ENCODE results near the gene ATP8A1.

The ATP8A1 gene

DNA sequence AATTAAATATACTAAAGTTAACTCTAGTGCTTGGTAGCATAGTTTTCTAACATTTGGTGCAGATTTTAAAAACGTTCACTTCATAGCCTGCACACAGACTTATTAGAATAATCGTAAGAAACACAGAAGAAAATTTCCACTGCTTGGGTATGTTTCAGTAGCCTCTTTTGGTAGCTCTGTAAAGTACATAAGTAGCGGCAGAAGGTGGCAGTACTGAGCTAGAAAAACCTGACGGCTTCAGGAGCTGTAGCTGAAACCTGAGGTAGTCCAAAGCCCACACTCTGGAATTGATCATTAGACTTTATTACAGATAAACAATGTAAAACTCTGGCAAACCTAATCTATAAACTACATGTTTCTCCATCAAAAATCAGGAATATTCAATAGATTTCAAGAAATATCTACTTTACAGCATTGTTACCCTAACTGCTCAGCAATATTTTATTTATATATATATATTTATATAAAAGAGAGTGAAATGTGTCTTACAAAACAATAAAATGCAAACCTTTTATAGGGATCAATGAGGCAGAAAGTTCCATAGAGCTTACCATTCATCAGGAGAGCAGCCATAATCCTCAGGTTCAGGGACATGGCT lies 88.2 kb downstream of the ATP8A1 start:
- peak; percentile 47 for DNase-seq (ENCODE audit: low spot score)

DNA sequence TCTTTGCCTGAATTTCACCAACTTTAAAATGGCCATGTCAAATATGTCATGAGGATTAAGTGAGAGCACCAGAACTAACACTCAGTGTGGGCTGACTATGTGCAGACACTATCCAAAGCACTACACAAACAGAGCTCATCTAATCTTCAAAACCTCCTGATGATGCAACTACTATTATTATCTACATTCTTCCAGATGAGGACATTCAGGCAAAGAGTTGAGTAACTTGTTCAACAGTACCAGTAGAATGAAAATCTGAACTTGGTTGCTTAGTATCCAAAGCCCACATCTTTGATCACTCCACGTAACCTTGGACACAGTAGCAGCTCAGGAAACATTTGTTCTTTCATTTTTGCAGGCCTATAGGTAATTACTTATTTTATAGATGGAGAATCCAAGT lies 90.1 kb downstream of the ATP8A1 start:
- no peak for DNase-seq (ENCODE audit: low spot score)

DNA sequence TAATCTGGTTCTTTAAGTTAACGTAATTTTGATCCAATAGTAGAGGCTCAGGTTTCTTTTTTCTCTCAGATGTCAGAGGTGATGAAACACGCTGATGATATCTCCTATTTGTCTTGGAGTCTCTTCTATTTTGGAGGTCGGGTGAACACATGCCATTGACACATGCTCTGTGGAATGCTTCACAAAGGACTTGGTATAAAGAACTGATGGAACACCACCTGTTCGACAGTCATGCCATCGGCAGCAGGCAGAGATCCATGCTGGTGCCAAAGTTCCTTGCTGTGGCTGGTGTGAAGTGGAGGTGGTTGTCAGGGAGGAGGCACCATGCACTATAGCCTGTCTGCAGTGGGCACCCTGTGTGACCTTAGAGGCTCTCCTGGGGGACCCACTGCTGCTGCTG lies 94.9 kb downstream of the ATP8A1 start:
- no peak for DNase-seq (ENCODE audit: low spot score)

DNA sequence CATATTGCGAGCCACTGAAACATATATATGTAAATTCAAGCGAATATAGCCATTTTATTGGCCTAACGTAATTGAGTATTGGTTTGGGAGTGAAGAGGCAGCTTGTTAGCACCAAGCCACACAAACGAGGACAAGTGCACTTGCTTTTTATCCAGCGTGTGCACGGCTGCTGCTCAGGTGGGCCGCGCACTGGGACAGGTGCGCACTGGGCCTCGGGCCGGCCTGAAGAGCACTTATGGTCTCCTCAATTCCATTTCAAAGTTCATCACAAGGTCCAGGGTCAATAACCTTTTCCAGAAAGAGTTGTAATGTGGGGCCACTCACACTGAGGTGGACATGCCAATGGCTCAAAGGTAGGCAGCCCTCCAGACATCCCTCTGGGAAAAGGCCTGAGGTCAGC lies 95.9 kb downstream of the ATP8A1 start:
- DNase-seq (ENCODE audit: low spot score), result no peak

DNA sequence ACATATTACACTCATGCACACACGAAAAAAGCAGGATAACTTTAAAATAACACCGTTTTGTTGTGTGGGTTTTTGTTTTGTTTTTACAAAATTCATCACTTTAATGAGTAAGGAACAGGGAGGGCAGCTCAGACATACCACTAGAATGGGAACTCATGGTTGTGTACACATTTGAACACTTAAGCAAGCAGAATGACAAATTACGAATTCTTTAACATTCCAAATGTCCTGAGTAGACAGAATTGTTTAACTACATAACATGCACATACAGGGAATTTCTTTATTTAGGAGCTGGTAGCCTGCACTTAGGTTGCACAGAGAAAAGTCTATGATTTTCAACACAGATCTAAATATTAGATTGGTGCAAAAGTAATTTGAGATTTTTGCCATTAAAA lies 96.4 kb downstream of the ATP8A1 start:
- no peak for DNase-seq (ENCODE audit: low spot score)

DNA sequence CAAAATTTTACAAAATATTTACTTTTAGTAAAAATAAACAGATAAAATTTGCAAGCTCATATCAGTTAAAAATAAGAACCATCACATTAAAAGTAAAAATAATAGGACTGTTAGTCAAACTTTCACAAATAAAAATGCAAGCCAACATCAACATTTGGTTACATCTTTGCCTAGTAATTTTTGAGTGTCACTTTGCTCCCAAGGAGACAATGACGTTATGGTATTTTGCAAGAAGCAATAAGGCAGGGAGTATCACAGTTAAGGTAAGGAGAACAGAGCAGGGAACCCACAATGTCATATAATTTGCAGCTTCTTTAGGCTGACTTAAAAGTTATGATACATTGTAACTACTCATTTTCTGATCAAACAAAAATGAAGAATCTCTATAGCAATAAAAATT lies 98.7 kb downstream of the ATP8A1 start:
- no peak for DNase-seq (ENCODE audit: low spot score)

DNA sequence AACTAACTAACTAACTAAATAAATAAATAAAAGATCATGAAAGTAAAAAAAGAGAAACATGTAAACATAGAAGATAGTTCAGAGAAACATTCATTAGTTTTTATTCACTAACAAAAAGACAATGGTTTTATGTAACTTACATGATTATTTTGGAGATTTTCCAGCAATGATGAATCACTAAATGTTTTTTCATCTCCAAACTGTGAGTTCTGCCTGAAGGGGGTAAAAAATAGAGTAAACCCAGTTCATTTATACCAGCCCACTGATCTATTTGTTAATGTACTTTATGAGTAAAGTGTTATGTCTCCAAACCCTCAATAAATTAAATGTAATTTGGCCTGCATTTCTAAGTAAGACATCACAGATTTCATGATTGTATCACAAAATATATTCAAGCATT lies 101.1 kb downstream of the ATP8A1 start:
- no peak for DNase-seq (ENCODE audit: low spot score)

DNA sequence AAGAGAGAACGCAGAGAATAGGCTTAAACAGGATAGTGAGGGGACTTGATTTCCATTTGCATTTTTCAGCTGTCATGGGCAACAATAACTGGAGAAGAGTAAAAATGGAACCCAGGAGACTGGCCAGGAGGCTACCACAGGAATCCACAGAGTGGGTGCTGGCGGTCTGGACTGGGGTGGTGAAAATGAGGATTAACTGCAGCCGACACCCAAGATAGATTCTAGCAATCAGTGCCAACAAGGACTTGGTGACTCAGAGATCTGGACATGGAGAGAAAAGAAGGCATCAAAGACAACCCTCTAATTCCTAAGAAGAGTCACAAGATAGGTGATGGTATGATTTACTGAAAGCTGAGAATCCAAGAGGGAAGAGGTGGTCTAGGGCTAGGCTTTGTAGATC lies 102.8 kb downstream of the ATP8A1 start:
- DNase-seq (ENCODE audit: low spot score), result no peak

DNA sequence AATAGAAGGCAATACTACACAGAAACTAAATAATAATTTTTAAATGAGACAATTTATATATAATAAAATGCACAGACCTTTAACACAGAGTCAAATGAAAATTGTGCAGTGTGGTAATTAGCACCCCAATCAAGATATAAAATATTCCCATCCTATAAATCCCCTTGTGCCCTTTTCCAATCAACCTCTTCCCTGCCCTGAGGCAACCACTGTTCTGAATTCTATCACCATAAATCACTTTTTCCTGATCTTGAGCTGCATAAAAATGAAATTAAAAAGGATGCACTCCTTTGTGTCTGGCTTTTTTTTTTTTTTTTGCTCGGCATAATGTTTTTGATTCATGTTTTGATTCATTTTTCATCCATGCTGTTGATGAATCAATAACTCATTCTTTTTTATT lies 107.0 kb downstream of the ATP8A1 start:
- DNase-seq (ENCODE audit: low spot score), result no peak

DNA sequence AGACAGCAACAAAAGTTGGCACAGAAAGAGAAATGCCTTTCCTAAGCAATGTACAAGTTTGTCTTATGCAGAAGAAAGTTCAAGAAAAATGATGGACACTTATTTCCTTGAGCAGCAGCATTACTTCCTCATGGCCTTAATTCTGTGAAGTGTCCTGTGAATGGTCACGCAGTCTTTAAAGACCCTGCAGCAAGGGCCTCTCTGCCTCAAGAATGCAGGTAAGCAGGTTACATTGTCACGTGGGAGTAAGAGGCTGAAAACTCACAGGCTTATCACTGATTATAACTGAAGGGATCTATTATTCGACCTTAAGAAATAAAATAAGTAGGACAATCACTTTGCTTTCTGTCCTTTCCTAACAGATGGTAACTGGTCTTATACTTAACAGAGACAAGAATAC lies 109.1 kb downstream of the ATP8A1 start:
- no peak for DNase-seq (ENCODE audit: low spot score)

DNA sequence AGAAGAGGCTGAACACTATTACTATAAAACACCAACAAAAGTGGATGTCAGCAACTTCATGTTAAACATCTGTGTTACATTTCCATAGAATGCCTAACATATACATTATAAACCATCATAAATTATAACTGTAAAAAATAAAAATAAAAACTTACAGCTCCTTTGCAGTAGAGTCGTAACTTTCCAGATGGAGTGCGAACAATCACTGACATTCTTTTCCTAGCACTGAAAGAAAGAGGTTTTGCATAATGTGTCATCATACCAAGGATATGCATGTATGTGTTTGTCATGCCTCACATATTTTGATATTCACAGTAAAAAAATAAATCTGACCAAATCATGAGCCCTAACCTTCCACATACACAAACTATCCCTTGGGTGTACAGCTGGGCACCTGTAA lies 113.1 kb downstream of the ATP8A1 start:
- DNase-seq (ENCODE audit: low spot score), result no peak

DNA sequence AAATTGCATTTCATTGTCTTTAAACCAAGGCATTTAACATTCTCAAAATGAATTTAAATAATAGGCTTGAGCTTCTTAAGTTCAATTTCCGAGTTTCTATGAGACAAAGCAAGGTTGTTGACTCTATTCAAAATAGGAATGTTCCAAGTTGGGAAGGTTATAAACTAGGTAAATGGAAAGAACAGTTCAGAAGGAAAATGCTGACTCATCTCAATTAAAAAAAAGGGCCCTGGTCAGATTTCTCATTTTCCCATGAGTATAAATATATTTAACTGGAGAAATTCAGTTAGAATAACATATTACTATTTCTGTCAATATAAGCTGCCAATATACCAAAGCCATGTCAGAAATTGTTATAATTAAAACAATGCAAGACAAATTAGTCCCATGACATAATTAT lies 113.8 kb downstream of the ATP8A1 start:
- DNase-seq (ENCODE audit: low spot score), result no peak

DNA sequence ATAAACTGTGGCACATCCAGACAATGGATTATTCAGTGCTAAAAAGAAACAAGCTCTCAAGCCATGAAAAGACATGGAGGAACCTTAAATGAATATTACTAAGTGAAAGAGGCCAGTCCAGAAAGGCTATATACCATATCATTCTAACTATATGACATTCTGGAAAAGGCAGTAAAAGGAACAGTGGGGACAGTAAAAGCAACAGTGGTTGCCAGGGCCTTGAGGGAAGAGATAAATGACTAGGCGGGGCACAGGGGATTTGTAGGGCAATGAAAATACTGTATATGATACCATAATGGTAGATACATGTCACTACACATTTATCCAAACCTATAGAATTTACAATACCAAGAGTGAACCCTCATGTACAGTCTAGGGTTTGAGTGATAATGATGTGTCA lies 115.3 kb downstream of the ATP8A1 start:
- no peak for DNase-seq (ENCODE audit: low spot score)

DNA sequence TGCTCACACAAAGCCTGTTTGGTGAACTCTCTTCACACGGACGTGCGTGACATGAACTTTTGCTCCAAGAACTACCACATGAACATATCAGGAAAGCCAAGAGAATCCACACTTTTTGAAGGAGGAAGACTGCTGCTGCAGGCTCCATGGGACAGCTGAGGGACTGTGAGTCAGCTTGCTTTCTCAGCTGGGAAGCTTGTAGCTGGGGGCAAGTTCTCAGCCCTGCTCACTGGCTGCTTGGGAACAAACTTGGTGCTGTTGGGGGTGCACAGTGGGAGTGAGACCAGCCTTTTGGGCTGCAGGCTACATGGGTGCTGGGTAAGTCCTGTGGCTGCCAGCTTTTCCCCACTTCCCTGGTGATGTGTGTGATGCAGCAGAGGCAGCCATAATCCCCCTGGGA lies 123.9 kb downstream of the ATP8A1 start:
- DNase-seq (ENCODE audit: low spot score), result no peak

DNA sequence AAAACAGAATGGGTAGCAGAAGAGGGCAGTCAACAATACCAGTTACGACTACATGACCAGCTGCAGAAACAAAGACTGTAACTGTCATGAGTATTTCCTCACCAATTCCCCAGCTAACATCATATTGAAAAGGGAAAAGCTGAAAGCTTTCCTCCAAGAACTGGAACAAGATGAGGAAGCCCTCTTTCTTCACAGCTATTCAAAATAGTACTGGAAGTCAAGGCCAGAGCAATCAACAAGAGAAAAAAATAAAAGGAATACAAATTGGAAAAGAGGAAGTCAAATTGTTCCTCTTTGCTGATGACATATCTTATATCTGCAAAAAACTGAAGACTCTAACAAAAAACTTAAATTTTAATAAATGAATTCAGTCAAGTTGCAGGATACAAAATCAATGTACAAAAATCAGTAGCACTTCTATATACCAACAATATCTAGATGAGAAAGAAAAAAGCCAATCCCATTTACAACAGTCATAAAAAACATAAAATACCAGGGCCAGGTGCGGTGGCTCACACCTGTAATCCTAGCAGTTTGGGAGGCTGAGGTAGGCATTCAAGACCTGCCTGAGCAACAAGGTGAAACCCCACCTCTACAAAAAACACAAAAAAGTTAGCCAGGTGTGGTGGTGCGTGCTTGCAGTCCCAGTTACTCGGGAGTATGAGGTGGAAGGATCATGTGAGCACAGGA lies 125.4 kb downstream of the ATP8A1 start:
- DNase-seq (ENCODE audit: low spot score), result no peak

DNA sequence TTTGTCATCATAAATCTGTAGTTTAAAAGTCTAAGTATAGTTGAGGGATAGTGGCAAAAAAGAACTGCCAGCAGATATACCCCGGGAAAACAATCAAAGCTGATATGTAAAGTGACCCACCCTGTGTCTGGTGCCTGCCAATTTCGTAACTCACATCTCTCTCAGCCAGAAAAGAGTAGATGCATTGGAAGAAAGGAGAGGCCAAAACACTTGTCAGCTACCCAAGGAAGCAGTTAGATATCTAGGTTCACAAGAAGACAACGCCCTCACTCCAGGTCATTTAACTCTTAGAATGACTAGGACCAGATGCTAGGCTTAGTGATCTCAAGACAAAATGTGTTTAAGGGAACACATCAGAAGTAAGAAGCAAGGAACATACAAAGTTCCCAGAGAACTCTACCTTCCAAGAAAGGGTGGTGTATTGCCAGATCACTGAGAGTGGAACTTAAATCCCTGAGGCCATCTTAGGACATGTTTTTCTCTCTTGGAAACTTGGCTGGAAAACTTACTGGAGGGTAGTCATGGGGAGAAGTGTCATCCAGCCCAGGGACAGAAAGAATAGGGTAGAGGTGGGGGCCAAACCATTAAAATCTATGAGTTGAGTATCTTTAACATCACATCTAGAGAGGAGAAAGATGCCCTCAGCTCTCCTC lies 133.7 kb downstream of the ATP8A1 start:
- DNase-seq (ENCODE audit: low spot score), result no peak

DNA sequence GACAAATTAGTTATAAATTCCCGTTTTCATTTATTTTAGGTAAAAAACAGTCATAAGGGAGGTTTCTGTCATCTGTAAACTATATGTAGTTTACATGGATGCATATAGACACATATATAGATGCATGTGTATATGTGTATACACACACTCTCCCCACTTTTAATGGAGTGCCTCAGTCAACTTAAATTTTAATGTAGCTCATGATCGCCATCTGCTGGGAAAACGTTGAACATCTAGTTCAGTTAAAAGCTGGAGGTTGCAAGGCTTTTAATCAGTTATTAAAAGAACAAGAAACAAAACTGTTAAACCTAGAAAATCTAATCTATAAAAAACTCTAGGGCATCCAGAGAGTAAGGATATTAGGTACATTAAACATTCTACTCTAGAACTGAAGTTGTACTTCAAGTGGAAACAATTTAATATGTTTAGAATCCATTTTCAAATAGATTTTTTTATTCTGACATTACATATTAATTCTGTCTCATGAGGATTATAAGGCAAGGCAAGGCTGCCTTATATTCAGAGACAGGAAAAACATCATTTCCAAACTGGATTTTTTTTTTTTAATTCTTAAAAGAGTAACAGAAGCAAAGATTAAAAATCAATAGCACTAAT lies 137.0 kb downstream of the ATP8A1 start:
- peak; percentile 4 for DNase-seq (ENCODE audit: low spot score)

DNA sequence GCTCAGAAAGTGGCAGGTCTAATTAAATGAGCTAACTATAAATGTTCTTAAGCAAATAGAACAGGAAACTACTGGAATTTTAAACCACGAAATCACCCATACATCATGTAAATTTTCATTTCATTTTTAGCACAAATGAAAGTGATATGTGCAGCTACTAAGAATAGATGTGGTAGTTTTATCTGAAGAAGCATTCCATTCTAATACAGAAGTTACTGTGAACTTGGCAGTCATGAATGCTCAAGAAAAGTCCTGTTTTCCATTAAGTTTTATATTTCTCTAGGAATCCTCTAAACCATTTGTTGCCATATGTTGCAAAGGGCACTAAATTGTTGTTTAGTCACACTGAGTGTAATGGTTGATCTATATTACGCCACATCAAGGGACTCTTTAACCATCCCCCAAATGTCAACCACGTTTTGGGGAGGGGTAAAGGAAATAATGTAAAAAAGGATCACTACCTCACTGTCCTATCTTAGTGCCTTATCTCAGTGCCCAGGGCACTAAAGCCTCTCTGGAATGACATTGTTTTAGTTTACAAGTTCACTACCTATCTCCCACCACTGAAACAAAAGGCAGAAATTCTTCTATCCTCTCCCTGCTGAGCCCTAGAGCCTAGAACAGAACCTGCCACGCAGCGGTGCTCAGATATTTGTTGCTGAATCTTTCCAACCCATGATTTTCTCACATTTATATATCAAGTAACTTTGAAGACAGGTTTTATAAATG lies 141.6 kb downstream of the ATP8A1 start:
- DNase-seq (ENCODE audit: low spot score), result no peak

DNA sequence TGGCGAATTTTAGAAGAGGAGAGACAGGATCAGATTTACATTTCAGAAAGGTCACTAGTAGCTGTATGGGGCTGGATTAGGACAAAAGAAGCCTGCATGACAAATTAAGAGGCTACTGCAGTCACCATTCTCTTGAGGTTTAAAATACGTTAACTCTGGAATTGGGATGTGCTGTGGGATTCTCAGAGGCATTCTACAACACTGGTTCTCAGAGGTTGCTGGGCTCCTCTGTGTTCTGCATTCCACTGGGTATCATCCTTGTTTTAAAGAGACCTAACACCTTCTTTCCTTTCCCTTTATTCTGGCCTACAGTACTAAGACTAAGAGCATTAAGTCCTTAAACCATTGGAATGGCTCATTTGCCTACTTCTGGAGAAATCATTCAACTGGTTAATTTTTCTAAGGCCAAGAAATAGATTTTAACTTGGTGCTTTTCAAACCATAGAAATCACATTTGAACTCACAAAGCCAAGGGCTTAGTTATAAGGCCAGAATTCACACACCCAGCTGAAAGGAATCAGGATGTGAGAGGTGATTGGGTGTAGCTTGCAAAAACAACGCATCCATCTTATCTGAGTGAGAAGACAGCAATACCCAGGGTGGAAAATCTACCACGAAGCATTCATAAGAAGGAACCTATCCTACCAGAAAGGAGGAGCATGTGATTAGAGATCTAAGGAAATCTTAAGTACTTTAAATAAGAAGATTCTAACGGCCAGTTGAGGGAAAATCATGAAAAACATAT lies 143.0 kb downstream of the ATP8A1 start:
- no peak for DNase-seq (ENCODE audit: low spot score)

DNA sequence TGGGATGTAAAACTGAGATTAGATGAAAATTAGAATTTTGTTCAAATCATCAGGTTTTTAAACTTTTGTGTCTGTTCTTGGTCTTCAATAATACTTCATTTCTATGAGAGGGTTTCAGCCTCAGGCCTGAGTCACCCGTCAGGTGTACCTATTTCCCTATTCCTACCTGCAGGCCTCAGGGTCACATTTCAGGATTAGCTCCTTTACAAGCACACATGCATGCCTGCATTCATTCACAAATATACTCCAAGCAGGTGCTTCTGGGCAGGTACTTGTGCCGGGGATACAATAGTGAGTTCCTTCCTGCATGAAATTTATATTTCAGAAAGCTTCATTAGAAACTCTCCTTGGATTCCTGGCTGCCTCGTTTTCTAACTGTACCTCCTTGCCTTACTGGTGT lies 144.7 kb downstream of the ATP8A1 start:
- no peak for DNase-seq (ENCODE audit: low spot score)

DNA sequence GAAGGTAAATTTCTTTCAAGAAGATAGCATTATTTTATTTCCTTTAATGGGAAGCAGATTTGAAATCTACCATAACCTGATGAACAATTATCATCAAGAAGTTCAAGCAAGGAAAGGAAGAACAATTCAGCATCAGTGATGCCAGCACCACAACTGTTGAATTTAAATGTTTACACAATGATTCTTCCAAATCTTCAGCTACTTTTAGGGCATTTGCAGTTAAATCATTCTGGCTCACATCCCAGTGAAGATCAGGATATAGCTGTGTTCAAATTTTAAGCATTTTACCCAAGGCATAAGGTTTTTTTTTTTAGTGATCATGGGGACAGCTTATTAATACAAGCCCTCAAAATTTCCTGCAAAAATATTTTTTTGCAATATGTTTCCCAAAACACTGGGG lies 146.7 kb downstream of the ATP8A1 start:
- DNase-seq (ENCODE audit: low spot score), result no peak
